HCT116 (cell line): ENCODE results near the gene CTTNBP2NL. TPM values are rescaled to one million over a fixed set of nuclear protein-coding genes. Genes with fewer than 3 reads are reported as not detected.

Source experiments
- ATAC-seq: fragments of 200-7000 bp; cut with Tn5 transposase; 2 replicates; pipeline ENCODE4 v1.9.1; 2020; ENCODE audit warnings: mild to moderate bottlenecking, moderate library complexity
- BruUV-seq: library from RNA; stranded (reverse); fragments of 400-500 nt; replicated peaks from 2 replicates; lab custom pipeline; 2021; lab: Mats Ljungman, UMichigan
- CTCF ChIA-PET: fragments of 300-600 bp; sonication (Branson Sonifier 250); formaldehyde crosslinking; loops from one replicate; lab custom pipeline; 2021; ENCODE audit warnings: antibody characterized with exemption; lab: Charles Lee
- POLR2A ChIA-PET: fragments of 300-600, 350-600 bp; sonication (Branson Sonifier 250); formaldehyde crosslinking; loops from one replicate; lab custom pipeline; 2021; ENCODE audit warnings: antibody characterized with exemption; lab: Charles Lee
- RAD21 ChIA-PET, 2 experiments: fragments of 300-600 bp; sonication (Branson Sonifier 250); formaldehyde crosslinking; loops; one replicate each; lab custom pipeline; 2023; ENCODE audit warnings: low total read pairs in 2 of 2; ENCODE audit not compliant: uncharacterized antibody in 2 of 2, unreplicated experiment in 2 of 2, low non-redundant PET in 1 of 2; lab: Charles Lee
- DNase-seq: peaks from one replicate; pipeline ENCODE4 v3.0.0-alpha.2; 2010; ENCODE audit warnings: low read depth, low spot score
- H2AFZ ChIP-seq: fragments of 200-600 bp; shearing (Covaris generic), sonication (generic); 2 replicates; pipeline ENCODE4 v1.6.1; 2017; ENCODE audit warnings: low read depth, mixed run types, mixed read lengths, antibody characterized with exemption, low read length; ENCODE audit not compliant: poor library complexity, severe bottlenecking
- H3K27ac ChIP-seq: 2 replicates; pipeline ENCODE4 v1.5.1; 2012; ENCODE audit warnings: low read depth, low read length
- H3K27me3 ChIP-seq: fragments of 200-600 bp; sonication (generic); 2 replicates; pipeline ENCODE4 v1.6.1; 2016; ENCODE audit warnings: mixed run types, low read length, mixed read lengths; ENCODE audit not compliant: insufficient read depth
- H3K36me3 ChIP-seq, 2 experiments: fragments of 200-500 bp in 1 of 2; fragments of 200-600 bp in 1 of 2; sonication (Bioruptor generic) in 1 of 2; sonication (generic) in 1 of 2; 2 replicates each; pipeline versions ENCODE4 v1.5.1 to v1.6.1; 2014 to 2016; ENCODE audit warnings: low read length in 2 of 2, inconsistent platforms in 1 of 2, mixed read lengths in 1 of 2, mixed run types in 1 of 2; ENCODE audit not compliant: insufficient read depth in 2 of 2, control insufficient read depth in 1 of 2
- H3K4me1 ChIP-seq, 2 experiments: fragments of 200-600 bp in 1 of 2; sonication (generic) in 1 of 2; 2 replicates each; pipeline versions ENCODE4 v1.5.1 to v1.6.1; 2012 to 2017; ENCODE audit warnings: low read length in 2 of 2, inconsistent platforms in 1 of 2, mild to moderate bottlenecking in 1 of 2, mixed read lengths in 1 of 2, mixed run types in 1 of 2, moderate library complexity in 1 of 2; ENCODE audit not compliant: insufficient read depth in 2 of 2, control insufficient read depth in 1 of 2
- H3K4me2 ChIP-seq: fragments of 200-600 bp; sonication (generic); 2 replicates; pipeline ENCODE4 v1.6.1; 2017; ENCODE audit warnings: mixed run types, low read length, mixed read lengths
- H3K4me3 ChIP-seq, 2 experiments: fragments of 200-600 bp in 1 of 2; sonication (generic) in 1 of 2; replicated peaks in 1 of 2; 2 replicates each; pipeline ENCODE4 v1.5.1; 2011 to 2016; ENCODE audit warnings: low read length in 2 of 2, control low read depth in 1 of 2, low read depth in 1 of 2, mild to moderate bottlenecking in 1 of 2, mixed read lengths in 1 of 2, mixed run types in 1 of 2
- H3K79me2 ChIP-seq: fragments of 200-600 bp; sonication (generic); 2 replicates; pipeline ENCODE4 v1.6.1; 2017; ENCODE audit warnings: mild to moderate bottlenecking, mixed run types, low read length, moderate library complexity, mixed read lengths; ENCODE audit not compliant: insufficient read depth
- H3K9ac ChIP-seq: fragments of 200-600 bp; sonication (generic); 2 replicates; pipeline ENCODE4 v1.6.1; 2016; ENCODE audit warnings: low read length, mixed read lengths
- H3K9me2 ChIP-seq: fragments of 200-600 bp; sonication (generic), shearing (Covaris generic); 2 replicates; pipeline ENCODE4 v1.6.1; 2017; ENCODE audit warnings: mixed run types, mild to moderate bottlenecking, moderate library complexity; ENCODE audit not compliant: insufficient read depth
- H3K9me3 ChIP-seq, 2 experiments: fragments of 200-500 bp in 1 of 2; fragments of 200-600 bp in 1 of 2; sonication (Bioruptor generic) in 1 of 2; sonication (generic) in 1 of 2; 2 replicates each; pipeline ENCODE4 v1.6.1; 2014 to 2017; ENCODE audit warnings: low read length in 2 of 2, mixed read lengths in 2 of 2, inconsistent platforms in 1 of 2, low read depth in 1 of 2, mild to moderate bottlenecking in 1 of 2, mixed run types in 1 of 2, moderate library complexity in 1 of 2; ENCODE audit not compliant: control insufficient read depth in 1 of 2, insufficient read depth in 1 of 2
- H4K20me1 ChIP-seq: fragments of 200-600 bp; sonication (generic), shearing (Covaris generic); 2 replicates; pipeline ENCODE4 v1.6.1; 2017; ENCODE audit warnings: mixed run types, mild to moderate bottlenecking, moderate library complexity; ENCODE audit not compliant: insufficient read depth
- ATF3 ChIP-seq: IDR thresholded peaks from 2 replicates; pipeline ENCODE4 v1.6.1; 2012
- CBX3 ChIP-seq: IDR thresholded peaks from 2 replicates; pipeline ENCODE4 v1.6.1; 2012; ENCODE audit warnings: low read depth
- CEBPB ChIP-seq: IDR thresholded peaks from 2 replicates; pipeline ENCODE4 v1.6.1; 2012; ENCODE audit warnings: low read depth
- ELF1 ChIP-seq: IDR thresholded peaks from 2 replicates; pipeline ENCODE4 v1.6.1; 2012; ENCODE audit warnings: low read depth, borderline replicate concordance
- FOSL1 ChIP-seq: IDR thresholded peaks from 2 replicates; pipeline ENCODE4 v1.6.1; 2012; ENCODE audit warnings: low read depth
- JUND ChIP-seq: IDR thresholded peaks from 2 replicates; pipeline ENCODE4 v1.6.1; 2012
- POLR2A ChIP-seq: IDR thresholded peaks from 2 replicates; pipeline ENCODE4 v1.7.0; 2011; ENCODE audit warnings: borderline replicate concordance; ENCODE audit not compliant: insufficient read depth, insufficient read length; ENCODE audit errors: extremely low read depth
- POLR2AphosphoS5 ChIP-seq: IDR thresholded peaks from 2 replicates; pipeline ENCODE4 v1.6.1; 2011; ENCODE audit warnings: mild to moderate bottlenecking, low read depth, low read length, moderate library complexity
- RAD21 ChIP-seq: IDR thresholded peaks from 2 replicates; pipeline ENCODE4 v1.6.1; 2012; ENCODE audit warnings: low read depth, mild to moderate bottlenecking
- REST ChIP-seq: IDR thresholded peaks from 2 replicates; pipeline ENCODE4 v1.6.1; 2012; ENCODE audit warnings: low read depth
- SIN3A ChIP-seq: IDR thresholded peaks from 2 replicates; pipeline ENCODE4 v1.6.1; 2012; ENCODE audit warnings: low read depth
- SP1 ChIP-seq: IDR thresholded peaks from 2 replicates; pipeline ENCODE4 v1.6.1; 2012; ENCODE audit warnings: low read depth
- SRF ChIP-seq: IDR thresholded peaks from 2 replicates; pipeline ENCODE4 v1.6.1; 2012; ENCODE audit warnings: low read depth
- TCF7L2 ChIP-seq: IDR thresholded peaks from 2 replicates; pipeline ENCODE4 v1.7.0; 2011; ENCODE audit warnings: borderline replicate concordance, inconsistent platforms; ENCODE audit not compliant: insufficient read depth, insufficient read length; ENCODE audit errors: extremely low read depth
- YY1 ChIP-seq: IDR thresholded peaks from 2 replicates; pipeline ENCODE4 v1.6.1; 2011; ENCODE audit warnings: low read length, low read depth, moderate library complexity, mild to moderate bottlenecking; ENCODE audit not compliant: insufficient replicate concordance; ENCODE audit errors: extremely low read depth
- ZBTB33 ChIP-seq: IDR thresholded peaks from 2 replicates; pipeline ENCODE4 v1.6.1; 2011; ENCODE audit warnings: mild to moderate bottlenecking, low read length, moderate library complexity; ENCODE audit not compliant: insufficient replicate concordance; ENCODE audit errors: extremely low read depth
- ZFX ChIP-seq: fragments of 450-650 bp; IDR thresholded peaks from 2 replicates; pipeline ENCODE4 v1.6.1; 2017
- ZNF274 ChIP-seq: fragments of 200-500 bp; sonication (Bioruptor generic); IDR thresholded peaks from 2 replicates; pipeline ENCODE4 v1.6.1; 2014; ENCODE audit warnings: mild to moderate bottlenecking, low read depth, low read length, inconsistent platforms
- intact Hi-C: fragments of 100-400 bp; cut with micrococcal nuclease; formaldehyde crosslinking; loops from 2 replicates; pipeline ENCODE4 v1.10.0; 2022
- total RNA-seq: library from RNA; stranded (reverse); gene quantifications from one replicate; pipeline ENCODE4 v1.2.1, GENCODE V29; 2021; ENCODE audit not compliant: unreplicated experiment

CTTNBP2NL gene
- total RNA-seq, 1 experiment from 2014 or later = 18.0 TPM

DNA sequence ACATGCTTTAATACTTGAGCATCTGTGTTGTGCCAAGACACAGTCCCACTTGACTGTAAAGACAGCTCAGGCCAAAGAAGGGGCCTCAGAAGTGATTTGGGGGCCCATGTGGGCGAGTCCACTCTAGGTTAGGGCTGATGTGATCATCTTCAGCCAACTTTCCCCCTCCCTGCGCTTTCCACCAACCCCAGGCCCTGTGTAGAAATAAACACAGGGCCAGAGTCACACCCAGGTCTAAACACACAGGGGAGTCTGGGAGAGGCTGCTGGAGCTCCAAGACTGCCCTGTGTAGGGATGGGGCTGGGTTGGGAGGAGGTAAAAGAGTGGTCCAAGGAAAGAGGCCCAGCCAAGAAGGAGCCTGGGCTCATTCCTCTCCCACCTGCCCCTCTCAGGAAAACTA is 110.3 kb downstream of the CTTNBP2NL start:
- no peaks in the 10 kb centered on the region for H3K9me3 ChIP-seq
- no peaks in the 10 kb centered on the region for H4K20me1 ChIP-seq
- ChIA-PET RAD21 (no interaction called here), POLR2A (no interaction called here), CTCF (no interaction called here)
- no peak overlapping the region for H3K27ac ChIP-seq
- no peaks in the 10 kb centered on the region for H3K27me3 ChIP-seq
- DNase-seq (no peak), ATAC-seq (no peak)
- intact Hi-C loops = loop anchor here (10.0 kb wide), 1 partner anchor 108 kb away; the partner anchor contains the start of genes CAPZA1 and ST7L
- no TSS peak for BruUV-seq
- TF ChIP-seq REST (no peak), ATF3 (no peak), POLR2AphosphoS5 (no peak), TCF7L2 (no peak), CEBPB (no peak), ZFX (no peak), SP1 (no peak), FOSL1 (no peak), CBX3 (no peak), POLR2A (no peak), SIN3A (no peak), YY1 (no peak), JUND (no peak), RAD21 (no peak), ELF1 (no peak), ZBTB33 (no peak), ZNF274 (no peak), SRF (no peak)
- peaks cover 9 to 22% of the 10 kb centered on the region in 2 experiments; a peak in 3 of 4 replicates for H3K4me1 ChIP-seq
- H2AFZ ChIP-seq = no peak overlapping the region
- no peaks in the 10 kb centered on the region for H3K9me2 ChIP-seq
- H3K4me2 ChIP-seq = no peak overlapping the region
- H3K79me2 ChIP-seq = no peaks in the 10 kb centered on the region
- no peaks in the 10 kb centered on the region for H3K36me3 ChIP-seq
- H3K9ac ChIP-seq = no peak overlapping the region
- H3K4me3 ChIP-seq = no peak overlapping the region
